Endothelial cell of umbilical vein (primary cell): ENCODE data around the gene PHKA2. TPM values are rescaled to one million over a fixed set of nuclear protein-coding genes. Genes with fewer than 3 reads are reported as not detected.

ENCODE experiments used
- BruUV-seq: library from RNA; stranded (reverse); fragments of 400-500 nt; replicated peaks from 2 replicates; lab custom pipeline; 2021; lab: Mats Ljungman, UMichigan
- CTCF ChIA-PET: fragments of 300-600, 350-600 bp; sonication (Branson Sonifier 250); formaldehyde crosslinking; loops from one replicate; lab custom pipeline; 2021; ENCODE audit warnings: antibody characterized with exemption, inconsistent platforms; lab: Charles Lee
- POLR2A ChIA-PET: fragments of 300-600, 350-600 bp; sonication (Branson Sonifier 250); formaldehyde crosslinking; loops from one replicate; lab custom pipeline; 2021; ENCODE audit warnings: antibody characterized with exemption, inconsistent platforms; lab: Charles Lee
- DNase-seq: peaks from one replicate; pipeline ENCODE4 v3.0.0-alpha.2; 2011; ENCODE audit warnings: low read depth, low spot score
- FAIRE-seq: peaks from 2 replicates; lab custom pipeline; 2011; peaks lifted over from hg19 to GRCh38; lab: Jason Lieb, UNC
- H2AFZ ChIP-seq: 2 replicates; pipeline ENCODE4 v1.6.0; 2012; ENCODE audit warnings: low read depth, low read length, control low read depth, inconsistent platforms
- H3K27ac ChIP-seq: 2 replicates; pipeline ENCODE4 v1.5.1; 2011; ENCODE audit warnings: low read depth, mild to moderate bottlenecking, control low read depth, low read length, moderate library complexity; ENCODE audit not compliant: insufficient read depth
- H3K27me3 ChIP-seq, 2 experiments: 2 replicates each; pipeline versions ENCODE4 v1.6.0 to v1.6.1; 2011; ENCODE audit warnings: low read length in 2 of 2, mixed read lengths in 1 of 2; ENCODE audit not compliant: control insufficient read depth in 2 of 2, insufficient read depth in 2 of 2
- H3K36me3 ChIP-seq, 2 experiments: 2 replicates in 1 of 2; 3 replicates in 1 of 2; pipeline ENCODE4 v1.5.1; 2011; ENCODE audit warnings: low read length in 2 of 2, mild to moderate bottlenecking in 1 of 2, moderate library complexity in 1 of 2; ENCODE audit not compliant: control insufficient read depth in 2 of 2, insufficient read depth in 2 of 2; ENCODE audit errors: extremely low read depth in 1 of 2
- H3K4me1 ChIP-seq: 3 replicates; pipeline ENCODE4 v1.5.1; 2011; ENCODE audit warnings: mild to moderate bottlenecking, low read length; ENCODE audit not compliant: control insufficient read depth, insufficient read depth; ENCODE audit errors: extremely low read depth
- H3K4me2 ChIP-seq: 2 replicates; pipeline ENCODE4 v1.6.1; 2011; ENCODE audit warnings: low read length, control low read depth, mixed read lengths; ENCODE audit not compliant: insufficient read depth
- H3K4me3 ChIP-seq, 3 experiments: fragments of 200-600 bp in 1 of 3; sonication (generic), shearing (Covaris generic) in 1 of 3; replicated peaks in 1 of 3; 2 replicates each; pipeline ENCODE4 v1.5.1; 2011 to 2016; ENCODE audit warnings: control low read depth in 3 of 3, low read length in 3 of 3, mild to moderate bottlenecking in 2 of 3, inconsistent platforms in 1 of 3, low read depth in 1 of 3, moderate library complexity in 1 of 3; ENCODE audit not compliant: insufficient read depth in 1 of 3
- H3K79me2 ChIP-seq: 2 replicates; pipeline ENCODE4 v1.6.0; 2012; ENCODE audit warnings: low read length, inconsistent platforms; ENCODE audit not compliant: control insufficient read depth, insufficient read depth
- H3K9ac ChIP-seq: replicated peaks from 2 replicates; pipeline ENCODE3; 2011; ENCODE audit warnings: low read length, control low read depth; ENCODE audit not compliant: insufficient read depth; ENCODE audit errors: extremely low read depth
- H3K9me1 ChIP-seq: replicated peaks from 3 replicates; pipeline ENCODE4 v1.6.0; 2011; ENCODE audit warnings: mild to moderate bottlenecking, low read length; ENCODE audit not compliant: control insufficient read depth, insufficient read depth; ENCODE audit errors: extremely low read depth
- H3K9me3 ChIP-seq: replicated peaks from 2 replicates; pipeline ENCODE4 v1.5.1; 2012; ENCODE audit warnings: low read length, inconsistent platforms; ENCODE audit not compliant: control insufficient read depth, insufficient read depth
- H4K20me1 ChIP-seq: replicated peaks from 2 replicates; pipeline ENCODE3; 2011; ENCODE audit warnings: mild to moderate bottlenecking, low read length; ENCODE audit not compliant: control insufficient read depth, insufficient read depth; ENCODE audit errors: extremely low read depth
- EZH2 ChIP-seq: IDR thresholded peaks from 2 replicates; pipeline ENCODE4 v1.6.1; 2012; ENCODE audit warnings: borderline replicate concordance, low read depth, mild to moderate bottlenecking, moderate library complexity, low read length, inconsistent platforms; ENCODE audit not compliant: severe bottlenecking
- FOS ChIP-seq: IDR thresholded peaks from 2 replicates; pipeline ENCODE4 v1.6.1; 2011; ENCODE audit warnings: mild to moderate bottlenecking, low read length, moderate library complexity, borderline replicate concordance; ENCODE audit not compliant: insufficient read depth
- GATA2 ChIP-seq: IDR thresholded peaks from 2 replicates; pipeline ENCODE4 v1.7.0; 2011; ENCODE audit warnings: low read depth, mild to moderate bottlenecking, moderate library complexity, mixed read lengths, low read length; ENCODE audit not compliant: insufficient read length, insufficient read depth
- JUN ChIP-seq: IDR thresholded peaks from 2 replicates; pipeline ENCODE4 v1.6.1; 2011; ENCODE audit warnings: borderline replicate concordance, low read depth; ENCODE audit not compliant: insufficient read length, insufficient read depth
- MYC ChIP-seq: IDR thresholded peaks from one replicate; pipeline ENCODE4 v1.6.1; 2011; ENCODE audit warnings: mild to moderate bottlenecking, low read depth, low read length
- POLR2A ChIP-seq: IDR thresholded peaks from 2 replicates; pipeline ENCODE4 v1.6.1; 2012; ENCODE audit warnings: low read depth, mild to moderate bottlenecking, control low read depth, low read length
- POLR2AphosphoS5 ChIP-seq: IDR thresholded peaks from 2 replicates; pipeline ENCODE4 v1.6.1; 2012; ENCODE audit warnings: low read depth, mild to moderate bottlenecking, control low read depth, low read length, moderate library complexity; ENCODE audit not compliant: insufficient read depth
- dilution Hi-C: fragments of 300-500 bp; cut with MboI; formaldehyde crosslinking; loops from one replicate; pipeline ENCODE4 v1.15.0; 2019; ENCODE audit warnings: low sequenced_read_pairs; ENCODE audit not compliant: extremely low pct_ligation_motif_present
- intact Hi-C: fragments of 100-400 bp; cut with micrococcal nuclease; formaldehyde crosslinking; loops from one replicate; pipeline ENCODE4 v1.10.0; 2022
- polyA plus RNA-seq, 4 experiments: library from polyadenylated mRNA; depleted of rRNA in 3 of 4; stranded (reverse) in 3 of 4; unstranded in 1 of 4; fragments of >200 nt; gene quantifications; 2 replicates each; pipeline versions ENCODE4 v1.2.1 to v1.2.3, GENCODE V29; 2011 to 2012; ENCODE audit warnings: missing spikeins in 1 of 4
- total RNA-seq: library from RNA; stranded (reverse); gene quantifications from 2 replicates; pipeline ENCODE4 v1.2.3, GENCODE V29; 2021
- TF ChIP-seq, protein P1 (sequence below), 2 donors: IDR thresholded peaks; 1 replicate in 1 of 2; 2 replicates in 1 of 2; pipeline ENCODE4 v1.5.1; 2011; ENCODE audit warnings: low read length in 2 of 2, mild to moderate bottlenecking in 2 of 2, moderate library complexity in 2 of 2, control low read depth in 1 of 2, inconsistent platforms in 1 of 2, low read depth in 1 of 2; ENCODE audit not compliant: insufficient read depth in 1 of 2; ENCODE audit errors: extremely low read depth in 1 of 2
- TF ChIP-seq, protein P2 (sequence below): IDR thresholded peaks from 2 replicates; pipeline ENCODE4 v1.6.1; 2011; ENCODE audit not compliant: insufficient read depth, insufficient read length

The PHKA2 gene
- total and polyA plus RNA-seq, 2 donors (not counting 3 experiments of a cell fraction or from before 2014, with no cell fraction given) = 16.7 to 17.1 TPM

GRCh38 chrX:18937173-18937572 lies 46.7 kb downstream of the PHKA2 start:
- ChIA-PET POLR2A (no interaction called here), CTCF (no interaction called here)
- Histone ChIP-seq H3K27ac (no peak overlapping the region), H3K9ac (no peak overlapping the region), H3K27me3 (no peaks in the 10 kb centered on the region), H2AFZ (no peak overlapping the region), H3K79me2 (no peaks in the 10 kb centered on the region), H3K9me1 (no peaks in the 10 kb centered on the region), H3K4me1 (no peaks in the 10 kb centered on the region), H3K4me2 (no peak overlapping the region), H4K20me1 (no peaks in the 10 kb centered on the region), H3K9me3 (no peaks in the 10 kb centered on the region), H3K4me3 (no peak overlapping the region), H3K36me3 (no peaks in the 10 kb centered on the region)
- intact Hi-C loops (no loop called here), dilution Hi-C loops (no loop called here)
- FAIRE-seq = no peak
- TF ChIP-seq JUN (no peak), POLR2A (no peak), POLR2AphosphoS5 (no peak), EZH2 (no peak), MYC (no peak), FOS (no peak)
- no TSS peak for BruUV-seq
- DNase-seq = no peak

DNA sequence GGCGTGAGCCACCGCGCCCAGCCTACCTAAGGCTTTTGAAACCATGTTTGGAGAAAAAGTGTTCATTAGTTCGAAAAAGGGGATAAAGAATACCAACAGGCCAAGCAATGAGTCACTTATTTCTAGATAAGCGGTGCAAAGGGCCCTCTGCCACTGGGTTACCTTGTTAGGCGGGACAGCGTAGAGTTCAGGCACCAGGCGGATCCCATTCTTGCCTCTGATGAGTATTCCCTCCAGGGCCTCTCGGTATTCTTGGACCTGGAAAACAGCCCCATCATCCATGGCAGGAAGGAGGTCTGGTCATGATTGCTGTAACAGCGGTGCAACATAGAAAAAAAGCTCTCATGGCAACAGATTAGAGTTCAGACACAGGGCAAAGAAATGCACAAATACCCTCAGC lies 48.0 kb downstream of the PHKA2 start:
- no peaks in the 10 kb centered on the region for H4K20me1 ChIP-seq
- H3K27me3 ChIP-seq = no peaks in the 10 kb centered on the region
- H3K27ac ChIP-seq = no peak overlapping the region
- H3K4me3 ChIP-seq = no peak overlapping the region
- no peak overlapping the region for H3K9ac ChIP-seq
- no peaks in the 10 kb centered on the region for H3K79me2 ChIP-seq
- intact Hi-C loops (no loop called here), dilution Hi-C loops (no loop called here)
- no TSS peak for BruUV-seq
- no peaks in the 10 kb centered on the region for H3K9me3 ChIP-seq
- no peaks in the 10 kb centered on the region for H3K36me3 ChIP-seq
- TF ChIP-seq JUN = no peak
- TF ChIP-seq, protein P1, sequence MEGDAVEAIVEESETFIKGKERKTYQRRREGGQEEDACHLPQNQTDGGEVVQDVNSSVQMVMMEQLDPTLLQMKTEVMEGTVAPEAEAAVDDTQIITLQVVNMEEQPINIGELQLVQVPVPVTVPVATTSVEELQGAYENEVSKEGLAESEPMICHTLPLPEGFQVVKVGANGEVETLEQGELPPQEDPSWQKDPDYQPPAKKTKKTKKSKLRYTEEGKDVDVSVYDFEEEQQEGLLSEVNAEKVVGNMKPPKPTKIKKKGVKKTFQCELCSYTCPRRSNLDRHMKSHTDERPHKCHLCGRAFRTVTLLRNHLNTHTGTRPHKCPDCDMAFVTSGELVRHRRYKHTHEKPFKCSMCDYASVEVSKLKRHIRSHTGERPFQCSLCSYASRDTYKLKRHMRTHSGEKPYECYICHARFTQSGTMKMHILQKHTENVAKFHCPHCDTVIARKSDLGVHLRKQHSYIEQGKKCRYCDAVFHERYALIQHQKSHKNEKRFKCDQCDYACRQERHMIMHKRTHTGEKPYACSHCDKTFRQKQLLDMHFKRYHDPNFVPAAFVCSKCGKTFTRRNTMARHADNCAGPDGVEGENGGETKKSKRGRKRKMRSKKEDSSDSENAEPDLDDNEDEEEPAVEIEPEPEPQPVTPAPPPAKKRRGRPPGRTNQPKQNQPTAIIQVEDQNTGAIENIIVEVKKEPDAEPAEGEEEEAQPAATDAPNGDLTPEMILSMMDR (IDR thresholded peaks at IDR 0.05; ENCODE audit: extremely low read depth in 1 of 2, insufficient read depth in 1 of 2, low read depth in 1 of 2, low read length in 2 of 2) = no peak
- TF ChIP-seq MYC = no peak
- no peak for TF ChIP-seq POLR2A
- TF ChIP-seq POLR2AphosphoS5 = no peak
- TF ChIP-seq, protein P2, sequence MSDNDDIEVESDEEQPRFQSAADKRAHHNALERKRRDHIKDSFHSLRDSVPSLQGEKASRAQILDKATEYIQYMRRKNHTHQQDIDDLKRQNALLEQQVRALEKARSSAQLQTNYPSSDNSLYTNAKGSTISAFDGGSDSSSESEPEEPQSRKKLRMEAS = no peak
- no peak for TF ChIP-seq EZH2
- TF ChIP-seq GATA2 = no peak
- no peak for TF ChIP-seq FOS
- H3K9me1 ChIP-seq = no peaks in the 10 kb centered on the region
- no peak overlapping the region for H3K4me2 ChIP-seq
- no peak for FAIRE-seq
- H3K4me1 ChIP-seq = no peaks in the 10 kb centered on the region
- no peak for DNase-seq
- no peak overlapping the region for H2AFZ ChIP-seq
- POLR2A ChIA-PET = no interaction called here
- CTCF ChIA-PET = interaction anchor here (2.2 kb wide), 1 partner anchor 398 kb away, joined by 10 read pairs; no protein-coding TSS in a partner anchor
